Mononuclear cell (primary cell): ENCODE measurements around the gene ICE2. TPM values are rescaled to one million over a fixed set of nuclear protein-coding genes. Genes with fewer than 3 reads are reported as not detected.

Source experiments
- H3K27me3 ChIP-seq: 2 replicates; pipeline ENCODE4 v1.6.0; 2011; ENCODE audit warnings: low read length, control low read depth; ENCODE audit not compliant: insufficient read depth
- H3K4me1 ChIP-seq: 2 replicates; pipeline ENCODE4 v1.5.1; 2011; ENCODE audit warnings: mild to moderate bottlenecking, low read length, control low read depth; ENCODE audit not compliant: insufficient read depth
- H3K4me3 ChIP-seq: 2 replicates; pipeline ENCODE4 v1.5.1; 2011; ENCODE audit warnings: mild to moderate bottlenecking, low read length, moderate library complexity
- H3K9me3 ChIP-seq: 2 replicates; pipeline ENCODE4 v1.5.1; 2011; ENCODE audit warnings: low read depth, mild to moderate bottlenecking, control low read depth, low read length
- total RNA-seq: library from RNA; depleted of rRNA; stranded (reverse); fragments of >200 nt; gene quantifications from one replicate; pipeline ENCODE4 v1.2.3, GENCODE V29; 2012

ICE2 gene
- total RNA-seq, 1 donor, result 27.1 TPM

DNA sequence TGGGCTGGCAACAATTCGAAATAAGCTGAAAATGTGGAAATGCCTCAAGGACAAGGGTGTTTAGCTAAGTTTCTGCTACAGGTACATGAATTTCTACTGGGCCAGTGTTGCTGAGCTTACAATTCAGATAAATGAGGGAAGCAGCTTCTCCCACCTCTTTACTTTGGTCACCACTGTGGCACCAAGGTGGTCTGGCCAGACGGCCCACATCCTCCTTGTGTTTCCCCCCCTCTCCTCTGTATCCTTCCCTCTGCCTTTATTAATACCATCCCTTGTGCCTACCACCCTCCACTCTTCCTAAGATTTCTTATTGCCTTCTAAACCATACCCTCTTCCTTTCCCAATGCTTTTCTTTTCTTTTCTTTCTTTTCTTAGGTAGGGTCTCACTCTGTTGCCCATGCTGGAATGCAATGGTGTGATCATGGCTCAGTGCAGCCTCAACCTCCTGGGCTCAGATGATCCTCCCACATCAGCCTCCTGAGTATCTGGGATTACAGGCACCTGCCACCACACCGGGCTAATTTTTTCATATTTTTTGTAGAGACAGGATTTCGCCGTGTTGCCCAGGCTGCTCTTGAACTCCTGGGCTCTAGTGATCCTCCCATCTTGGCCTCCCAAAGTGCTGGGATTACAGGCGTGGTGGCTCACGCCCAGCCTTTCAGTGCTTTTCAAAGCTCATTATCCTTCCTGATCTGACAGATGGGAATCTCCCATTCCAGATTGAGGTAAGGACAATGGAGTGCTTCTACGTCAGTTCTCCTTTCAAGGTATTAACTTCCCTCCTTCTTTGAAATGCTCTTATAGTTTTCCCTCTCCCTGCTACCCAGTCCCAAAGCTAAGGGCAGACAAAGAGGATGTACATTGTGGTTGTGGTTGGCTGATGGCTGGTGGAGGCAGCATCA is 95.9 kb downstream of the ICE2 start:
- no peaks in the 10 kb centered on the region for H3K9me3 ChIP-seq
- peaks cover 3% of the 10 kb centered on the region for H3K4me1 ChIP-seq

DNA sequence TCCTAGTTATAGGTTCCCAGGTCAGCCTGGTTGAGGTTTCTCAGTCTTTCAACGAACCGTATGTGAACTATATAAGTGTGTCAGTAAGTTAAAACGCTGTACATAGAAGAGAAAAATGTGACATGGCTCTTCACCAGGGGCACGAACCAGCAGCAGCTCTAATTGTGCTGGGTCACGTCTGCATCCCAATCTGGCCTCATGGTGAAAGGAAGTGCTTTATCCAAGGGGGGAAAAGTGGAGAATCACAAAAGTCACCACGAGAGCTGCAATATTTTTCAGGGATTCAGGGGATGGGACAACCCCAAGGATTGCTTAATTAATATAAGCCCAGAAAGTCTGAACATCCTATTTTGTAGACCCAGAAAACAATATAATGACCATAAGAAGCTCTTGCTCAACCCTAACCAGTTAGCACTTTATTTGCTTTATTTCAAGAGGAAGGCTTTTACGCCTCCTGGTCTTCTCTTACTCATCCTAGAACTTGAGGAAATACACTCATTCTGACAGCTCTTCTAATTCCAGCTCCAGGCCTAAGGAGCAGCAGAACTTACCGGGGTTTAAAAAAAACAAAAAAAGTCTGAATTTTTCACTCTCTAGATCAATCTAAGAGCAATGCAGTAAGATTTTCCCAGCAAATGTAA is 97.7 kb downstream of the ICE2 start:
- H3K4me3 ChIP-seq, result no peak overlapping the region

More for the DNA sequence above, 95.9 kb downstream of the ICE2 start:
- H3K27me3 ChIP-seq, result no peaks in the 10 kb centered on the region
- no peak overlapping the region for H3K4me3 ChIP-seq

DNA sequence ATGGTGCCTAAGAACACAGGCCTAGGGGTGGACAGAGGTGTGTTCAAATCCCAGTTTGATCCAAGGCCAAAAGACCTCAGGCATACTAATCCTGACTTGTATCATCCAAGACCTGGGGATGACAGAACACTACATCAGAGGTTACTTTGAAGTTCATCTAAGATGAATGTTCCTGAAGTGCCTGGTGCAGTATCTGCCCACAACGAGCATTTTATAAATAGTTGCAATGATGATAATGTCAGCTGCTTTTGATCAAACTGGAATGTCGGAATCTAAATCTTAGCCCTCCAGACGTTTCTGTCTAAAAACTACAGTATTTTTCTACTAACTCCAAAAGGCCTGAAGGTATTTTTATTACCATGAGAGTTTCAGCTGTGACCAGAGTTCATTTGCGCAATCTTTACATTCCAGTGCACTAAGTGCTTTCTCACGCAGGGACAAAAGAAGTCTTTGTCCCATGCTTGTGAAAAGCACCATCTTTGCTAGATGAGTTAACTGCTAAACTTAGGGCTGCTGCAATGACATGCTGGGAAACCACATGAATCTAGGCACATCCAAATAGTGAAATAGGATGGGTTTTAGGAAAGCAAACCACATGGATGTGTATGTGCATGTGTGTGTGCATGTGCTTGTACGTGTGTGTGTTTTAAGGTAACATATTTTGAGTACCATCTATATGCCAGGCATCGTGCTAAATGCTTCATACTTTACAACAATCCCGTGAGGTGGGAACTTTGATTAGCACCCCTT is 99.2 kb downstream of the ICE2 start:
- H3K4me3 ChIP-seq, result no peak overlapping the region
- peaks cover 3% of the 10 kb centered on the region for H3K4me1 ChIP-seq
- no peaks in the 10 kb centered on the region for H3K27me3 ChIP-seq
- H3K9me3 ChIP-seq, result no peaks in the 10 kb centered on the region

More for the DNA sequence above, 97.7 kb downstream of the ICE2 start:
- Histone ChIP-seq H3K27me3 (no peaks in the 10 kb centered on the region), H3K4me1 (peaks cover 3% of the 10 kb centered on the region), H3K9me3 (no peaks in the 10 kb centered on the region)

DNA sequence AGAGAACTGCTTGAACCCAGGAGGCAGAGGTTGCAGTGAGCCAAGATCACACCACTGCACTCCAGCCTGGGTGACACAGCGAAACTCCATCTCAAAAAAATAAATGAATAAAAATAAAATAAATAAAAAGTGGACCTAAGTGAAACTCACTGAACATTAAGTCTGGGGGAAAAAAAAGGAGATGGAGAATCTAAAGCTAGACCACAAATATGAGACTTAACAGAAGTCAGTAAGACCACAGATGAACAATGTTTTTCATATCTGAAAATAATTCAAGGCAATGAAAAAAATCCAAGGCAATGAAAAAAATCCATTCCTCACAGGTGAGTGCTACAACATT is 99.8 kb downstream of the ICE2 start:
- Histone ChIP-seq H3K4me1 (peaks cover 3% of the 10 kb centered on the region), H3K4me3 (no peak overlapping the region), H3K9me3 (no peaks in the 10 kb centered on the region), H3K27me3 (no peaks in the 10 kb centered on the region)

DNA sequence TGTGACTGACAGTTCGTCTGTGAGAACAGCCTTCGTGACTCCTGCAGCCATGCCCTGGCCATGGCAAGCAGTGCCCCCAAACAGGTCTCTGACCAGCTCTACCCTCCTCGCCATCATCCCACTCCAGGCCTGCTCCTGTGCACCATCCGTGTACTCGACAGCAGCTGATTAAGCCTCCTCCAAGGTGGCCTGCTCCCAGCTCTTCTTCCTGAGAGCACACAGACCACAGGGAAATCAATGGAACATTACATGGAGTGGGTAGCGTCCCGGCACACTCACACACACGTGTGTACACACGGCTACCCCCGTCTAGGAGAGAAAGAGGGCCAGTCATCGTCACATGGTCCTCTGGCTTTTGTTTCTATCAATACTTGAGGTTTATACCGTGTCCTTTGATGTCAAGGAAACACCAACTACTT is 102.3 kb downstream of the ICE2 start:
- Histone ChIP-seq H3K4me1 (no peaks in the 10 kb centered on the region), H3K9me3 (no peaks in the 10 kb centered on the region), H3K4me3 (no peak overlapping the region), H3K27me3 (no peaks in the 10 kb centered on the region)

DNA sequence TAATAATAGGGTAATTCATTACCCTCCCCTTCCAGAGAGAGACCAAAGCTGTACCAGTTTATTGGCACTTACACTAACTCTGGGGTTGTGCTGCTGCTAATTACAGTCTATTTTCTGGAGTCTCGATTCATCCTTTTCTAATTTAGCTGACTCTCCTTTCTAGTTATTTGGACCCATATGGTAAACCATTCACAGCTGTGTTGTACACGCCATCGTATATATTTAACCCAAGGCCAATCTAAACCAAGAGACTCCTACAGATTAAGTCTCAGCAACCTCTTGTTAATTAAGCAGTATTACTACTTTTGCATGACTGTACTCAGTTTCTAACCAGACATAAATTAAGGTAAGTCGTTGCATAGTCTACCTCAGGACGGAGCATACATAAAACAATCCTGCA is 103.6 kb downstream of the ICE2 start:
- no peaks in the 10 kb centered on the region for H3K27me3 ChIP-seq
- H3K4me1 ChIP-seq, result no peaks in the 10 kb centered on the region
- H3K9me3 ChIP-seq, result no peaks in the 10 kb centered on the region
- no peak overlapping the region for H3K4me3 ChIP-seq

DNA sequence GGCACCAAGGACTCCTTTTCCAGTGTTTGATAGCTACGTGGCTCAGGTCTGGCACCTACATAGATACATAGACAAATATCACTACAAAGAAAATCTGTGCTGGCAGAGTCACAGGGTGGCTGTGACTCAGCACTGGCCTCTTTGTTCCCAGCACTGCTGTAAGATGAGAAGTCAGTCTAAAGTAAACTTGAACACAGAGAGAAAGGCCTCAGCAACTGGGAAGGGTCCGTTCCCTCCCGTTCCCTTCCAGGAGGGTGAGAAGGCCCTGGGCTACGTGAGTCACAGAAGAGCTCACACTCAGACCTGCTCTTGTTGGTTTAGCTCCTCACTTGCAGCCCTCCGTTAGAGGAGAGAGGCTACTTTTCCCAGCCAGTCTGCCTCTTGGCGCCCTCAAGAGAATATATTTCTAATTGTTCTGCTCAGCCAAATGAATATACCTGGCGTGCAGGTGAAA is 104.3 kb downstream of the ICE2 start:
- Histone ChIP-seq H3K9me3 (no peaks in the 10 kb centered on the region), H3K4me3 (no peak overlapping the region), H3K4me1 (no peaks in the 10 kb centered on the region), H3K27me3 (no peaks in the 10 kb centered on the region)

DNA sequence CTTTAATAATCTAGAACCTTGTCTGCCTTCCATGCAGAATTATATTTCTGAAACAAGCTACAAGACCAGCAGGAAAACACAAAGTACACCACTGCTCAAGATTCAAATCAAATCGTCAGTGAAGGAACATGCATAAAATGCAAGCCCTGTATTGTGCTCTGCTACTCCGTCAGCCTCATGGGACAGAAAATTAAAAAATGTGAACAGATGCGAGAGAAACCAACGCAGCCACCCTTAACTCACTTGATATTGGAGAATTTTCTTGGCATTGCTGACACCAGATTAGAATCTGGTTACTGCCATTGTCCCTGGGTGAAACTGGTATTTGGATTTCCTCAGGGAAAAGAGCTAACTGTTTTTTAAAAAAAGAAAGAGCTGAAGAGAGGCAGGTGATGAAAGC is 104.7 kb downstream of the ICE2 start:
- no peaks in the 10 kb centered on the region for H3K27me3 ChIP-seq
- H3K4me1 ChIP-seq, result no peaks in the 10 kb centered on the region
- H3K9me3 ChIP-seq, result no peaks in the 10 kb centered on the region
- no peak overlapping the region for H3K4me3 ChIP-seq

DNA sequence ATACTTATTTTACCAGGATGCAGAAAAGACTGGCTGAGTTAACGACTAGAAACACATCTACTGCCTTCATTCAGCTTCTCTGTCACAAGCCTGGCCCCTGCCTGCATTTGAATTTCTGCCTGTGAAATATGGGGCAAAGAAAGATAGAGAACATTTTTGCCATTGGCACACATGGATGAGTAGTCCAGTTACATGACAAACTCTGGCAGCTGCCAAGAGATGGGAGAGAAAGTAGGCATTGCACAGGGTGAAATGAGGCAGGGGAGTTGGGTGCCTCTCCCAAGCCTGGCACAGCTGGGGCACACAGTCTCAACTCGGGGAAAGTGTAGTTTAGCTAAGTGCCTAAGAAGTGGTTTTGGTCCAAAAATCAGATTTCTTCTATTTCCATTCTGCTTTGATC is 105.2 kb downstream of the ICE2 start:
- H3K4me3 ChIP-seq, result no peak overlapping the region
- no peaks in the 10 kb centered on the region for H3K27me3 ChIP-seq
- H3K4me1 ChIP-seq, result no peaks in the 10 kb centered on the region
- no peaks in the 10 kb centered on the region for H3K9me3 ChIP-seq

DNA sequence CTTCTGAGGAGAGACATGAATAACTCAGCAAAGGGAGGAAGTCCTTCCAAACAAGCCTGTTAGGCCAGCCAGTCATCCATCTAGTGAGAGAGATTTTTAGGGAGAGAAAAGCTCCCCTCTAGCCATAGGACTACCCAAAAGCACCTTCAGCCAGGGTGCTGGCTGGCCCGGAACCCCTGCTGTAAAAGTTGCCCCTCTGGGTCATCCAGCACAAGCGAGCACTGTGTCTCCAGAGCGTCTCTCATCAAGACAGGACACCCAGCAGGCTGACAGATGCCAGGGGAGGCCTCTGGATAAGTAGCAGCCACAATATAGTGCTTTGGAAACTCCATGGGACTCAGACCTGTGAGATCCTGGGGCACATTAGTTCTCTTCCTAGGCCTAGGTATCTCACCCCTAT is 105.6 kb downstream of the ICE2 start:
- H3K9me3 ChIP-seq, result no peaks in the 10 kb centered on the region
- H3K4me3 ChIP-seq, result no peak overlapping the region
- H3K27me3 ChIP-seq, result no peaks in the 10 kb centered on the region
- H3K4me1 ChIP-seq, result no peaks in the 10 kb centered on the region

DNA sequence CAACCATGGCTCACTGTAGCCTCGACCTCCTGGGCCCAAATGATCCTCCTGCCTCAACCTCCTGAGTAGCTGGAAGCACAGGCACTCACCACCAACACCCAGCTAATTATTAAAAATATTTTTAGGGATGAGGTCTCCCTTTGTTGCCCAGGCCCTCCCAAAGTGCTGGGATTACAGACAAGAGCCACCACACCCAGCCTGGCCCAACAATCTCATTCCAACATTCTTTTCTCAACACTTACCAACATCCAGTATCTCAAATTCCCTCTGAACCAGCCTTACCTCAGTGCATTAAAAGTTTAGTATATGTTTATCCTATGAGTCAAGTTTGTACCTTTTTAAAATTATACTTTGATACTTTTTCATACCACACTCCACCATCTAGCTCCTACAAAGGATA is 106.2 kb downstream of the ICE2 start:
- Histone ChIP-seq H3K4me3 (no peak overlapping the region), H3K4me1 (no peaks in the 10 kb centered on the region), H3K27me3 (no peaks in the 10 kb centered on the region), H3K9me3 (no peaks in the 10 kb centered on the region)

DNA sequence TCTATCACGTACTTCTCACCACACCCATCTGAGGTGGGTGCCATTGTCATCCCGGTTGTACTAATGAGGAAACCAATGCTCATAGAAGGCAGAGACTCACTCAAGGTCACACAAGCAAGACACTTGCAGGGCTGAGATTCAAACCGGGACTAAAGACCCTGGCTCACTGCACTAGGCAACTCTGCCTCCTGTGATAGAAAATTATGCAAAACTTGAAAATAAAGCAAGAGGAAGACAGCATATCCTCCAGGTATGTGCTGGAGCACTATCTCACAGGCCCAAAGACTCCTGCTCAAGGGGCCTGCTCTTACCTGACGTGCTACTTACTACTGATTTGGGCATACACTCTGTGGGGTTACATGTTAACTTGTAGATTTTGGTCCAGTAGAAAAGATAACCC is 106.7 kb downstream of the ICE2 start:
- H3K4me1 ChIP-seq, result no peaks in the 10 kb centered on the region
- H3K27me3 ChIP-seq, result no peaks in the 10 kb centered on the region
- H3K9me3 ChIP-seq, result no peaks in the 10 kb centered on the region
- no peak overlapping the region for H3K4me3 ChIP-seq

DNA sequence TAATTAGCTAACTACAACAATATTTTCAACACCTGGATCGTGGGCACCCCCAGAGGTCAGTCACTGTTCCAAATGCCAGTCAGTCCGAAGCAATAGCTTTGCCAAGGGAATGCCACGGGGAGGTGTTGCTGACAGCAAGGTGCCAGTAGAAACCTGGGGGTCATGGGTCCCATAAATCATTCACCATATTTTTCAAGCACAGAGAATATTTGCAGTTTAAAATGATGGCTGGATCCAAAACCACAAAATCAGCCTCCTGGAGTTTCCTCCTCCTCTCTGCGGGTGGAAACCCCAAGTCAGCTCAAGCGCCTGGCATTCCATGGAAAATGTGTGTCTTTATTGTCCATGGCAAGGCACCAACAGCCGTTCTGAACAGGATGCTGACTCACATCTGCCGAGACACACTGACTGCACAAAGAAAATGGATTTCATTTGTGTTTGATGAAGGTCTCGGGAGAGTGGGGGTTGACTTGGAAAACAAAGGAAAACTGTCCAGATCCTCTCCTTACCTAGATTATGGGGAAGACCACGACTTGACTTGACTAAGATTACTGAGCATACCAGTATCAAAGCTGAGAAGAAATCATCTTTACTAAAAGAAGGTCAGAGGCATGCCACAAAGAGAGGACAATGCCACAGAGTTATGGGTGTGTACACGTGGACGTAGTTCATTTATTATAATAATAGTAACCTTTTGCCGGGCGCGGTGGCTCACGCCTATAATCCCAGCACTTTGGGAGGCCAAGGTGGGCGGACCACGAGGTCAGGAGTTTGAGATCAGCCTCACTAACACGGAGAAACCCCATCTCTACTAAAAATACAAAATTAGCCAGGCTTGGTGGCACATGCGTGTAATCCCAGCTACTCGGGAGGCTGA is 107.5 kb downstream of the ICE2 start:
- Histone ChIP-seq H3K4me1 (no peaks in the 10 kb centered on the region), H3K4me3 (no peak overlapping the region)

DNA sequence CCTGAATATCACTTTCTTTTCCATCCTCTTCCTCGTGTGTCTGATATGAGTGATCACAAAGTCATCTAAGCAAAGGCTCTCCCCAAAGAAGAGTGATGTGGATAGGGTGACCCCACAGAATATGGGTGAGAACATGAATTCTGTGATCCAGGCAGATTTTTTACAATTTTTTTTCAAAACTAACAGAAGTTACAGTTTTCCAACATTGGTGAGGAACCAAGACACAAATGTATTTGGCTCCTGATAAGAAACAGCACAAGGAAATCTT is 108.1 kb downstream of the ICE2 start:
- H3K9me3 ChIP-seq, result no peaks in the 10 kb centered on the region
- H3K27me3 ChIP-seq, result no peaks in the 10 kb centered on the region
- H3K4me3 ChIP-seq, result no peak overlapping the region
- H3K4me1 ChIP-seq, result no peaks in the 10 kb centered on the region

More for the DNA sequence above, 107.5 kb downstream of the ICE2 start:
- Histone ChIP-seq H3K9me3 (no peaks in the 10 kb centered on the region), H3K27me3 (no peaks in the 10 kb centered on the region)
